ENCODE data around the gene ANXA1. TPM values are rescaled to one million over a fixed set of nuclear protein-coding genes. Genes with fewer than 3 reads are reported as not detected.

The ANXA1 gene
- total and polyA plus RNA-seq, 10 of the 15 experiments (the other 5 are each of a cell fraction or from before 2014, with no cell fraction given), result 6.6 to 30.1 (median 12.6) TPM

DNA sequence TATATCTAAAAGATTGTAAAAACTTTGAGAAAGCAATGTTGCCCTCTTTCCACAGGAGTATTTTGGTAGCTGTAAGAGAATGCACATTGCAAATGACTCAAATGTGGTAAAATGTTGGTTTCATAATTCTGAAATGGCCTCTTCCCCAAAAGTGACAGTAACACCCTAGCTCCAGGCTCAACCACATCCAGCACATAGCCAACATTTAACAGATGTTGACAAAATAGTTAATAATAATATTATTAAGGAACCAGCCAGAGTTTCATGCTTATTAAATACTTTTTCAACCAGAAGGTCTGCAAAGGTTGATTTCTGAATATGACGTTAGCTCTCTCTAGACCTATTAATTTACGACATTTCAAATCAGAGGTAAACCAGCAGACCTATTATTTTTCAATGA, 1.3 kb downstream of the ANXA1 start (continued):
- TF ChIP-seq, protein P1, sequence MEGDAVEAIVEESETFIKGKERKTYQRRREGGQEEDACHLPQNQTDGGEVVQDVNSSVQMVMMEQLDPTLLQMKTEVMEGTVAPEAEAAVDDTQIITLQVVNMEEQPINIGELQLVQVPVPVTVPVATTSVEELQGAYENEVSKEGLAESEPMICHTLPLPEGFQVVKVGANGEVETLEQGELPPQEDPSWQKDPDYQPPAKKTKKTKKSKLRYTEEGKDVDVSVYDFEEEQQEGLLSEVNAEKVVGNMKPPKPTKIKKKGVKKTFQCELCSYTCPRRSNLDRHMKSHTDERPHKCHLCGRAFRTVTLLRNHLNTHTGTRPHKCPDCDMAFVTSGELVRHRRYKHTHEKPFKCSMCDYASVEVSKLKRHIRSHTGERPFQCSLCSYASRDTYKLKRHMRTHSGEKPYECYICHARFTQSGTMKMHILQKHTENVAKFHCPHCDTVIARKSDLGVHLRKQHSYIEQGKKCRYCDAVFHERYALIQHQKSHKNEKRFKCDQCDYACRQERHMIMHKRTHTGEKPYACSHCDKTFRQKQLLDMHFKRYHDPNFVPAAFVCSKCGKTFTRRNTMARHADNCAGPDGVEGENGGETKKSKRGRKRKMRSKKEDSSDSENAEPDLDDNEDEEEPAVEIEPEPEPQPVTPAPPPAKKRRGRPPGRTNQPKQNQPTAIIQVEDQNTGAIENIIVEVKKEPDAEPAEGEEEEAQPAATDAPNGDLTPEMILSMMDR (IDR thresholded peaks at IDR 0.05 in 2 of 3, conservative IDR thresholded peaks at IDR 0.05 in 1 of 3; ENCODE audit: control insufficient read depth in 2 of 3, extremely low read depth in 1 of 3, insufficient read depth in 1 of 3, low read depth in 3 of 3, low read length in 3 of 3), result no peak
- no peak for TF ChIP-seq MYC (IDR thresholded peaks at IDR 0.05; ENCODE audit: insufficient read depth, insufficient read length, insufficient replicate concordance, low read length, severe bottlenecking)
- no peak for TF ChIP-seq RFX5 (IDR thresholded peaks at IDR 0.05; ENCODE audit: low read depth, low read length)
- TF ChIP-seq FOXM1 (IDR thresholded peaks at IDR 0.05; ENCODE audit: low read depth, low read length), result peak; percentile 42; the same call in 1 of the 2 replicates
- TF ChIP-seq NFXL1 (IDR thresholded peaks at IDR 0.05; ENCODE audit: borderline replicate concordance), result no peak
- TF ChIP-seq, protein P2, sequence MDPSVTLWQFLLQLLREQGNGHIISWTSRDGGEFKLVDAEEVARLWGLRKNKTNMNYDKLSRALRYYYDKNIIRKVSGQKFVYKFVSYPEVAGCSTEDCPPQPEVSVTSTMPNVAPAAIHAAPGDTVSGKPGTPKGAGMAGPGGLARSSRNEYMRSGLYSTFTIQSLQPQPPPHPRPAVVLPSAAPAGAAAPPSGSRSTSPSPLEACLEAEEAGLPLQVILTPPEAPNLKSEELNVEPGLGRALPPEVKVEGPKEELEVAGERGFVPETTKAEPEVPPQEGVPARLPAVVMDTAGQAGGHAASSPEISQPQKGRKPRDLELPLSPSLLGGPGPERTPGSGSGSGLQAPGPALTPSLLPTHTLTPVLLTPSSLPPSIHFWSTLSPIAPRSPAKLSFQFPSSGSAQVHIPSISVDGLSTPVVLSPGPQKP (IDR thresholded peaks at IDR 0.05; ENCODE audit: low read depth, low read length), result no peak
- TF ChIP-seq ETV6 (conservative IDR thresholded peaks at IDR 0.05 in 1 of 2, IDR thresholded peaks at IDR 0.05 in 1 of 2; ENCODE audit: borderline replicate concordance in 1 of 2, low read depth in 1 of 2), result no peak
- TF ChIP-seq ATF7 (IDR thresholded peaks at IDR 0.05; ENCODE audit: low read depth), result no peak
- TF ChIP-seq NR2F1 (conservative IDR thresholded peaks at IDR 0.05), result no peak
- TF ChIP-seq EZH2 (IDR thresholded peaks at IDR 0.05; ENCODE audit: borderline replicate concordance, control insufficient read depth, low read depth, low read length), result no peak
- no peak for TF ChIP-seq TBL1XR1 (IDR thresholded peaks at IDR 0.05; ENCODE audit: low read depth, low read length)
- TF ChIP-seq CREB1 (IDR thresholded peaks at IDR 0.05; ENCODE audit: low read depth), result no peak
- TF ChIP-seq, protein P3, sequence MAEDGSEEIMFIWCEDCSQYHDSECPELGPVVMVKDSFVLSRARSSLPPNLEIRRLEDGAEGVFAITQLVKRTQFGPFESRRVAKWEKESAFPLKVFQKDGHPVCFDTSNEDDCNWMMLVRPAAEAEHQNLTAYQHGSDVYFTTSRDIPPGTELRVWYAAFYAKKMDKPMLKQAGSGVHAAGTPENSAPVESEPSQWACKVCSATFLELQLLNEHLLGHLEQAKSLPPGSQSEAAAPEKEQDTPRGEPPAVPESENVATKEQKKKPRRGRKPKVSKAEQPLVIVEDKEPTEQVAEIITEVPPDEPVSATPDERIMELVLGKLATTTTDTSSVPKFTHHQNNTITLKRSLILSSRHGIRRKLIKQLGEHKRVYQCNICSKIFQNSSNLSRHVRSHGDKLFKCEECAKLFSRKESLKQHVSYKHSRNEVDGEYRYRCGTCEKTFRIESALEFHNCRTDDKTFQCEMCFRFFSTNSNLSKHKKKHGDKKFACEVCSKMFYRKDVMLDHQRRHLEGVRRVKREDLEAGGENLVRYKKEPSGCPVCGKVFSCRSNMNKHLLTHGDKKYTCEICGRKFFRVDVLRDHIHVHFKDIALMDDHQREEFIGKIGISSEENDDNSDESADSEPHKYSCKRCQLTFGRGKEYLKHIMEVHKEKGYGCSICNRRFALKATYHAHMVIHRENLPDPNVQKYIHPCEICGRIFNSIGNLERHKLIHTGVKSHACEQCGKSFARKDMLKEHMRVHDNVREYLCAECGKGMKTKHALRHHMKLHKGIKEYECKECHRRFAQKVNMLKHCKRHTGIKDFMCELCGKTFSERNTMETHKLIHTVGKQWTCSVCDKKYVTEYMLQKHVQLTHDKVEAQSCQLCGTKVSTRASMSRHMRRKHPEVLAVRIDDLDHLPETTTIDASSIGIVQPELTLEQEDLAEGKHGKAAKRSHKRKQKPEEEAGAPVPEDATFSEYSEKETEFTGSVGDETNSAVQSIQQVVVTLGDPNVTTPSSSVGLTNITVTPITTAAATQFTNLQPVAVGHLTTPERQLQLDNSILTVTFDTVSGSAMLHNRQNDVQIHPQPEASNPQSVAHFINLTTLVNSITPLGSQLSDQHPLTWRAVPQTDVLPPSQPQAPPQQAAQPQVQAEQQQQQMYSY (CRISPR knock-in tag; IDR thresholded peaks at IDR 0.05), result no peak
- TF ChIP-seq ZNF274 (IDR thresholded peaks at IDR 0.05; ENCODE audit: insufficient read depth, insufficient read length), result no peak
- 0 out of 2 replicates have a peak, but pooled peaks have one; percentile 22 for TF ChIP-seq EED (IDR thresholded peaks at IDR 0.05; ENCODE audit: low read depth)
- no peak for TF ChIP-seq HCFC1 (IDR thresholded peaks at IDR 0.05; ENCODE audit: low read length)
- TF ChIP-seq, protein P4, sequence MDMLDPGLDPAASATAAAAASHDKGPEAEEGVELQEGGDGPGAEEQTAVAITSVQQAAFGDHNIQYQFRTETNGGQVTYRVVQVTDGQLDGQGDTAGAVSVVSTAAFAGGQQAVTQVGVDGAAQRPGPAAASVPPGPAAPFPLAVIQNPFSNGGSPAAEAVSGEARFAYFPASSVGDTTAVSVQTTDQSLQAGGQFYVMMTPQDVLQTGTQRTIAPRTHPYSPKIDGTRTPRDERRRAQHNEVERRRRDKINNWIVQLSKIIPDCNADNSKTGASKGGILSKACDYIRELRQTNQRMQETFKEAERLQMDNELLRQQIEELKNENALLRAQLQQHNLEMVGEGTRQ (IDR thresholded peaks at IDR 0.05; ENCODE audit: borderline replicate concordance, low read depth, low read length), result no peak

All from GM12878 (cell line).